DMS 273 (cell line): ENCODE measurements around the gene CDK5RAP2.

ENCODE experiments used
- DNase-seq: peaks from one replicate; lab custom pipeline; 2025; ENCODE audit not compliant: unreplicated experiment; lab: John Stamatoyannopoulos, UW

CDK5RAP2 gene

GRCh38 chr9:120386390-120387131, 193.4 kb downstream of the CDK5RAP2 start:
- peak; percentile 43 for DNase-seq

- no peak for DNase-seq
Observed at GRCh38 chr9:120385606-120386389, 194.2 kb downstream of the CDK5RAP2 start.

DNA sequence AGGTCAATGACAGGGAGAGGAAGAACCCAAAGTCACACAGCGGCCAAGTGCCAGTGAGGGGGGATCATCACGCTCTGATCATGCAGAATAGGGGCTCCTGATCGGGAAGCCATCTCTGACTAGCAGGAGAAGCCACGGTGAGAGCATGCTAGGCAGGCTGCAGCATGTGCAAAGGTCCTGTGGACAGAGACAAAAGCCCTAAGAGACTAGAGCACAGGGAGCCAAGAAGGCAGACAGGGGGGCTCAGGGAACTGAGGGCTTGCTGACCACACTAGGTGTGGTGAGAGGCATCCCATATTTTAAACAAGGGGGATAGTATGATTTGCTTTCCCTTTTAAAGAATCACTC, 195.1 kb downstream of the CDK5RAP2 start:
- no peak for DNase-seq

DNA sequence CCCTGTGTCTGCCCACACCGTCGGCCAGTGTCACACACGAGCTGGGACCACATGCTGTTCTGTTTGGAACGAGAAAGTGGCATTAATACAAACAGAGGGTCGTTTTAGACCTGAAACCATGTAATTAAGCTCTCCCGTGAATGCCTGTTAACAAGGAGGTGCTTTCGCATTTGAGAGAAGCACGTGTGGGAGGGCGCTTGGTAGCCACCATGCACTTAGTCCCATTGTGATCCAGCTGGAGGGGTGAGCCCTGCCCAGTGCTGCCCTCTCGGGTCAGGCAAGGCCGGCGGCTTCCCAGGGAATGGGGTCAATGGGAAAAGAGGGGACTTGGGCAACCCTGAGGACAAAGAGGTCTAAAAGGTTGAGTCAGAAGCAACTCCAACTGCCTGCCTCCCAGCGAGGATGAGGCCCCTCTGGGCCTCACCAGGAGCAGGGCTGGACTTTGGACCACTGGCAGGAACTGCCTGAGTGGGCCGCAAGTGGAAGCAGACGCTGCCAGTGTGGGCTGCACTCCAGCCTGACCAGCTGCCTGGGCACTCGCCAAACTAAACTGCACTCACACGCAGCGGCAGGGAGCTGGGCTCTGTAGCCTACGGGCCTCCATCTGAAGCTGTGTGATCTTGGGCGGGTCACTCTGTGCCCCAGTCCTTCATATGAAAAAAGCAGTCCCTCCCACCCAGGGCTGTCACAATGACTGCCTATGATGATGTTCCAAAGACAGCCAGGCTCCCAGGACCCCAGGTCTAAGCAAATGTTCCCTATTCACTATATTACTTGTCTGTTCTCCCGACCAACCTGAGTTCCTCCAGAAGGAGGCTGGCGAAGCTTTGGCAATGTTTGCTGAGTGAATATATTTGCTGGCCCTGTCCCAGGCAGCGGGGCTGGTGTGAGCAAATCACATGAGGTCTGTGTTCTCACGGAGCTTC, 195.7 kb downstream of the CDK5RAP2 start:
- peak; percentile 30 for DNase-seq

- peak; percentile 28 for DNase-seq
Observed at GRCh38 chr9:120383611-120383998, 196.4 kb downstream of the CDK5RAP2 start.

DNA sequence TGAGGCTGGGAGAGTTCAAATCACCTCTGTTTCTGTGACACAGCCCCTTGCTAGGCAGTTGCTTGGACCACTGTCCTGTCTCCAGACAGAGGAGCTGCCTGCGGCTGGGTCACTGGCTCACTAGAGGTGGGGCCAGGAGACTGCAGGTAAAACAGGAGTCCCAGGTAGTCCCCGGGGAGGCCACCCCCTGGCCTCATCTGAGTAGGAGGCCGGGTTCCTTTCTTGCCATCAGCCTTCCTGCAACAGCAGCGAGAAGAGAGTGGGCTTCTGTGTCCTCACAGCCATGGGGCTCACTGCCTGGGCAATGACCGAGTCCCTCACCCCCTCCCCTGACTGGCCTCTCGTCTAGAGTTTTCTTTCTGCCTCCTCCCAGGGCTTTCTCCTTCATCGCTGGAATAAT, 197.5 kb downstream of the CDK5RAP2 start:
- DNase-seq: no peak

DNA sequence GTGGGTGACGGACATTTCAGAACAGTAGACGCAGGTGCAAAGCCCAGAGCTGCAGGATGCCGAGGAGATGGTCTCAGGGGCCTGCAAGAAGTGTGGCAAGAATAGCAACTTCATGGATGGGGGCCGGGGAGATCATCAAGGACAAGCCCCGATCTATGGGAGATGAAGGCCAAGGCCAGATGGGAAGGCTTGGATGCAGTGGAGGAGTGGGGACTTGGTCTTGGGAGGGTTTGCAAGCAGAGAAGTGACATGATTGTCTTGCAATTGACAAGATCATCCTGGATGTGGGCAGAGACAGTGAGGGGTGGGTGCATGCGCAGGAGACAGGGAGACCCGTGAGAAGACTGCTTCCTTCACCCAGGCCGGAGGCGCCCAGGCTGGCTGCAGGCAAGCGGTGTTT, 198.1 kb downstream of the CDK5RAP2 start:
- DNase-seq: no peak

GRCh38 chr9:120379611-120380010, 200.4 kb downstream of the CDK5RAP2 start:
- DNase-seq: no peak

DNA sequence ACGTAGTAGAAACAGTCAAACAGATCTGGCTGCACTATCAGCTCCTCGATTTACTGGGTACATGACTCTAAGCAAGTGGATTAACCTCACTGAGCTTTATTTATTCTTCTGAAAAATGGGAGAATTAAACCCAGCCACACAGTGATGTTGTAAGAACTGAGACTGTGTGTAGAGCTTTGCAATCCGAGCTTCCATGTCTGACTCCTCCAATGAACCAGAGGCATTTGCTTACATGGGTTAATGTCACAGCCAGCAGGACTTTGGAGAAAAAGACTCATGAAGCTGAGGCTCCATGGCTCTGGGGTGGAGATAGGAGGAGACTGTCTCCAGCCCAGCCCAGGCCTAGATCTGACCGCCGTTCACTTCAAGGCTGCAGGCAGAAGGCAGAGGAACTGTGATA, 201.3 kb downstream of the CDK5RAP2 start:
- no peak for DNase-seq

DNA sequence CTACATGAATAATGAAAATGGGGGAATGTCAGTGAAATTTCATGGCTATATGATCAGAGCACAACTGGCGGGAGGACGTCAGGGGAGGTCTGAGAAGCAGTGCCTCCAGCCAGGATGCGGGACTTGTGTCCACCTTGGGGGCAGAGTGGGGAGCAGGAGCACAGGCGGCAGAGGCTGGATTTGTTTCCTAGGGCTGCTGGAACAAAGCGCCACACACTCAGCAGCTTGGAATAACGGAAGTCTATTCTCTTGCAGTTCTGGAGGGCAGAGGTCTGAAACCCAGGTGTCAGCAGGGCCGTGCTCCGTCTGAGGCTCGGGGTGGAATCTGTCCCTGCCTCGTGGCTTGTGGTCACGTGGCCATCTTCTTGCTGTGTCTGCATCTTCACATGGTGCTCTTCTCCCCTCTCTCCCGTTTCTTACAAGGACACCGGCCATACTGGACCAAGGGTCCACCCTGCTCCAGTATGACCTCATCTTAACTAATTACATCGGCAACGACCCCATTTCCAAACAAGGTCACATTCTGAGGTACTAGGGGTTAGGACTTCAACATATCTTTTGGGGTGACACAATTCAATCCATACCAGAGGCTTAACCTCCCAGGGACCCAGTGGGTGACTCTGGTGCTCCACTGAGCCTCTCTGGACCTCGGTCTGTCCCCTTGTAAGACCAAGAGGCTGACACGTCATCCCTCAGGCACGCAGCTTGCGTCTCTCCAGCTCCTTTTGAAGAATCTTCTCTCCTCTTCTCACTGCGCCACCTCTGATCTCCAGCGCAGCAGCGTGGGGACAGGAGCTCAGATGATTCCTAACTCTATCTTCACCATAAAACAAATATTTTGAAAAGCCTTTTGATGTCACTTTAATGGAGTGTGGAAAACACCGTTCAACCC, 202.5 kb downstream of the CDK5RAP2 start:
- DNase-seq: no peak

DNA sequence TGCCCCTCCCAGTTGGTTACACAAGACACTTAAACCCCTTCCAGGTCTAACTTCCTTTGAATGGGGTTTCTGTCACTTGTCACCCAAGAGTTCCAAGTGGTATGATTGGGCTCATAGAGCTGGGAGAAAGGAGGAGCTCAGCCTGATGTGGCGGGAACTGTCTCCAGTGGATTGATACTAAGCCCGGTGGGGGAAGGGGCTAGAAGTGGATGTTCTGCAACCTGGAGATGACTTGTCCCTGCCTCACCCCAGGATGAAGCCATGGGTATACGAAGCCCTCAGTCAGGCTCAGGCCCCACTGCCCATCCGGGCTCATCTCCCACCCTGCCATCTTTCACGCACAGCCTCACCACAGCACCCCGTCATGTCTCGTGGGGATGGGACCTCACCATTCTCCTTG, 203.9 kb downstream of the CDK5RAP2 start:
- DNase-seq: no peak

DNA sequence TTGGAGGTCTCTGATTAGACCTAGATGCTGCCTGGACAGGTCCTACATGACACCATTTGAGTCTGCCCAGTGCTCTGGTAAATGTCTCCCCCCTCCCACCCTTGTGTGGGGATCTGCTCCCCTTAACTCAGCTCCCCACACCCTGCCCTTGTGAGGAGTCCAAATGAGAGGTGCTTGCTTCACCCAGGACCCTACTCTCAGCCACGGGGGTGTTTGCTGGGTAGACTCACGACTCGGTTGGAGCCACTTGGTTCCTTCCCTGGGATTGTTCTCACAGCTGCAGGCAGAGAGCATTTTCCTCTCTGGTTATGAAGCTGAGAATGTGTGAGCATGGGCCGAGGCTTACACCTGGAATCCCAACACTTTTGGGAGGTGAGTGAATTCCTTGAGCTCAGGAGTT, 204.7 kb downstream of the CDK5RAP2 start:
- no peak for DNase-seq

GRCh38 chr9:120374817-120375216, 205.2 kb downstream of the CDK5RAP2 start:
- no peak for DNase-seq

GRCh38 chr9:120374239-120374638, 205.7 kb downstream of the CDK5RAP2 start:
- DNase-seq: no peak

- DNase-seq: no peak
Observed at GRCh38 chr9:120372040-120372439, 207.9 kb downstream of the CDK5RAP2 start.

- DNase-seq: no peak
Observed at GRCh38 chr9:120369608-120370220, 210.3 kb downstream of the CDK5RAP2 start.

- no peak for DNase-seq
Observed at GRCh38 chr9:120368799-120369198, 211.2 kb downstream of the CDK5RAP2 start.

DNA sequence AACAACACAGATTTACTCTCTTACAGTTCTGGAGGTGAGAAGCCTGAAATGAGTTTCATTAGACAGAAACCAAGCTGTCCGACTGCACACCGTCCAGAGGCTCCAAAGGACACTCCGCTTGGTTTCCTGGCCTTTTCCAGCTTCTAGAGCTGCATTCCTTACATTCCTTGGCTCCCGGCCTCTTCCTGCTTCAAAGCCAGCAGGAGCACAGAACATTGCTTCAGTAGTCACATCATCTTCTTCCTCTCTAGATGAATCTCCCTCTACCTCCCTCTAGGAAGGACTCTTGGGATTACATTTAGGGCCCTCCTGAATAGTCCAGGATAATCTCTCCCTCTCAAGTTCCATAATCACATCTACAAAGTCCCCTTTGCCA, 213.3 kb downstream of the CDK5RAP2 start:
- DNase-seq: peak; percentile 19

GRCh38 chr9:120365386-120365785, 214.6 kb downstream of the CDK5RAP2 start:
- no peak for DNase-seq

DNA sequence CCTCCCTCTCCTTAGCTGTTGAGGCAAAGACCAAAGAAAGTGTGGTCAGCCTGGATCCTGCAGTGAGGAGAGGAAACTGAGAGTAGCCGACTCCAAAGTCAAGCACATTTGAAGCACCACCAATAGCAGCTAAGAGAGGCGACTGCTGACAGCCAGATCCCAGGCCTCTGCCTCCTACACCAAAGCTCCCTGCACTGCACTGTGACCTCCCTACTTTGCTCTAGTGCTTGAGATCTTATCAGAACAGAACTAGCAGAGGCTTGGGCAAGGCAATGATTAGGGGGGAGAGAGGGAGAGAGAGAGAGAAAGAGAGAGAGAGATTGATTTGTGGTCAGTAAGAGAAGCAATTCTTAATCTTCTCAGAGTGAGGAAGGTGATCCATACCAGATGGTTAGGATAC, 216.3 kb downstream of the CDK5RAP2 start:
- DNase-seq: no peak
